GM18502 (cell line): ENCODE data around the gene FBLN1.
"Not testable (repeated sequence)": the region's sequence is repeated elsewhere in the genome, so short reads cannot be mapped to it uniquely, and the experiment has no call there.

ENCODE experiments used
- ATAC-seq: cut with Tn5 transposase; IDR thresholded peaks from one replicate; pipeline ENCODE4 v1.9.1; 2021; ENCODE audit warnings: mild to moderate bottlenecking; ENCODE audit not compliant: unreplicated experiment, poor library complexity

The FBLN1 gene, protein sequence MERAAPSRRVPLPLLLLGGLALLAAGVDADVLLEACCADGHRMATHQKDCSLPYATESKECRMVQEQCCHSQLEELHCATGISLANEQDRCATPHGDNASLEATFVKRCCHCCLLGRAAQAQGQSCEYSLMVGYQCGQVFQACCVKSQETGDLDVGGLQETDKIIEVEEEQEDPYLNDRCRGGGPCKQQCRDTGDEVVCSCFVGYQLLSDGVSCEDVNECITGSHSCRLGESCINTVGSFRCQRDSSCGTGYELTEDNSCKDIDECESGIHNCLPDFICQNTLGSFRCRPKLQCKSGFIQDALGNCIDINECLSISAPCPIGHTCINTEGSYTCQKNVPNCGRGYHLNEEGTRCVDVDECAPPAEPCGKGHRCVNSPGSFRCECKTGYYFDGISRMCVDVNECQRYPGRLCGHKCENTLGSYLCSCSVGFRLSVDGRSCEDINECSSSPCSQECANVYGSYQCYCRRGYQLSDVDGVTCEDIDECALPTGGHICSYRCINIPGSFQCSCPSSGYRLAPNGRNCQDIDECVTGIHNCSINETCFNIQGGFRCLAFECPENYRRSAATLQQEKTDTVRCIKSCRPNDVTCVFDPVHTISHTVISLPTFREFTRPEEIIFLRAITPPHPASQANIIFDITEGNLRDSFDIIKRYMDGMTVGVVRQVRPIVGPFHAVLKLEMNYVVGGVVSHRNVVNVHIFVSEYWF

DNA sequence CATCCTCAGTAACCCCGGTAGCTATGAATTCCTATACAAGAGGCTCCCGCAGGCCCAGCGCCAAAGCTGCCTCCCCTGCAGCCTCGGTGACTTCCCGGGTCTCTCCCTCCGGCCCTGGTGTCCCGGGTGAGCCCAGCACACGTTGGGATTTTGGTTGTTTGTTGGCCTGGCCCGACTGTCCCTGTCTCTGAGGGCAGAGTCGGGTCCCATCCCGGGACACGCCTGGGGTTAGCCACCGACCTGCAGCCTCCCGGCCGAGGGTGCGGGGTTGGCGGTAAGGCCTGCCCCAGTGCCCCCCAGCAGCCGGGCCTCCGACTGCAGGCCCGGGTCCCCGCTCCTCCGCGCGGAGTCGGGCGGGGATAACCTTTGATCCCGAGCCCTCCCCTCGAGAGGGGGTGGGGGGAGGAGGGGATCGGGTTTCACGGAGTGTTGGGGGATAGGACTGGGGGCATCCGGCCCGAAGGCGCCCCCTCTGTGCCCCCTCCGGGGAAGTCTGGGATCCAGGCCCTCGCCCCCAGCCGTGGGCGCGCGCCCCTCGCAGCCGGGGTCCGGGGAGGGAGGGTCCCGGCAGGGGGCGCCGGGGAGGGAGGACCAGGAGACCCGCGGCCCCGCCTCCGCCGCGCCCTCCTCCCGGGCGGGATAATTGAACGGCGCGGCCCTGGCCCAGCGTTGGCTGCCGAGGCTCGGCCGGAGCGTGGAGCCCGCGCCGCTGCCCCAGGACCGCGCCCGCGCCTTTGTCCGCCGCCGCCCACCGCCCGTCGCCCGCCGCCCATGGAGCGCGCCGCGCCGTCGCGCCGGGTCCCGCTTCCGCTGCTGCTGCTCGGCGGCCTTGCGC, at the start of gene FBLN1:
FBLN1 (plus strand) TSS at position 669 of the 835 bp plus-strand sequence; CDS start at position 772, 103 bp downstream.
- ATAC-seq = no peak

DNA sequence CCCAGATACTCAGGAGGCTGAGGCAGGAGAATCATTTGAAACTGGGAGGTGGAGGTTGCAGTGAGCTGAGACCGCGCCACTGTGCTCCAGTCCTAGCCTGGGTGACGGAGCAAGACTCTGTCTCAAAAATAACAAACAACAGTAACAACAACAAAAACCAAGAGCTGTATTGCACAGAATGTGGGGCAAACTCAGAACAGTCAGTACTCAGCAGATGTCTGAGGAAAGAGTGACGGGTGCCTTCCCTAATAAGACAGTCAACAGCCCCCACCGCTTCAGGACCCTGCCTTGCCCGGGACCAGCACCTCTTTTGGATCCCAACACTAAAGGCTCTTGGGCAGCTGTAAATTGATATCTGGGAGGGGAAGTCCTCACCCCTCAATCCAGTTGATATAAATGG, 48.9 kb upstream of the FBLN1 start:
- no peak for ATAC-seq

- ATAC-seq = no peak
These were observed 48.4 kb upstream of the FBLN1 start for GRCh38 chr22:45454275-45454674.

GRCh38 chr22:45455212-45455611, 47.5 kb upstream of the FBLN1 start:
- ATAC-seq = no peak

DNA sequence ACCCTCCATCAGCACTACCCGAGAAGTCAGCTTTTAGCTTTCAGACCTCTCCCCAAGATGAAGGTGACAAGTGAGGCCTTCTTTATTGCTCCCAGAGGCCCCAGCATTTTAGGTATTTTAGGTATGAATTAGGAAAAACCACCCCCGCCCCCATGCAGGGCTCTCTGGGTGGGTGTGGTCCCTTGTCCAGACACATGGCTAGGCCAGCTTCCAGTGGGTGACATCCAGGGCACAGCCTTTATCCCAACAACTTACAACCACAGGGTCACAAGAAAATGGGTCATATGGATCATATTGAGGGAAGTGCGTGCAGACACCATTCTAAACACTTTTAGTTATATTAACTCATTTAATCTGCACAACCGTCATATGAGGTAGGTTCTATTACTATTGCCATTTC, 47.1 kb upstream of the FBLN1 start:
- no peak for ATAC-seq

GRCh38 chr22:45456811-45457210, 45.9 kb upstream of the FBLN1 start:
- no peak for ATAC-seq

DNA sequence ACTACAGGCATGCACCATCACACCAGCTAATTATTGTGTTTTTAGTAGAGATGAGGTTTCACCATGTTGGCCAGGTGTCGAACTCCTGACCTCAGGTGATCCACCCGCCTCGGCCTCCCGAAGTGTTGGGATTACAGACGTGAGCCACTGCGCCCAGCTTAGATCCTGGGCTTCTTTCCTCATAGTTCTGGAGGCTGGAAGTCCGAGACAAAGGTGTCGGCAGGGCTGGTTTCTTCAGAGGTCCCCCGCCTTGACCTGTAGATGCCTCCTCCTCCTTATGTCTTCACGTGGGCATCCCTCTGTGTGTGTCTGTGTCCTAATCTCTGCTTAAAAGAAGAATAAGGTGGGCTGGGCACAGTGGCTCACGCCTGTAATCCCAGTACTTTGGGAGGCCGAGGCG, 44.2 kb upstream of the FBLN1 start:
- no peak for ATAC-seq

- no peak for ATAC-seq
These were observed 43.4 kb upstream of the FBLN1 start for GRCh38 chr22:45459235-45459634.

DNA sequence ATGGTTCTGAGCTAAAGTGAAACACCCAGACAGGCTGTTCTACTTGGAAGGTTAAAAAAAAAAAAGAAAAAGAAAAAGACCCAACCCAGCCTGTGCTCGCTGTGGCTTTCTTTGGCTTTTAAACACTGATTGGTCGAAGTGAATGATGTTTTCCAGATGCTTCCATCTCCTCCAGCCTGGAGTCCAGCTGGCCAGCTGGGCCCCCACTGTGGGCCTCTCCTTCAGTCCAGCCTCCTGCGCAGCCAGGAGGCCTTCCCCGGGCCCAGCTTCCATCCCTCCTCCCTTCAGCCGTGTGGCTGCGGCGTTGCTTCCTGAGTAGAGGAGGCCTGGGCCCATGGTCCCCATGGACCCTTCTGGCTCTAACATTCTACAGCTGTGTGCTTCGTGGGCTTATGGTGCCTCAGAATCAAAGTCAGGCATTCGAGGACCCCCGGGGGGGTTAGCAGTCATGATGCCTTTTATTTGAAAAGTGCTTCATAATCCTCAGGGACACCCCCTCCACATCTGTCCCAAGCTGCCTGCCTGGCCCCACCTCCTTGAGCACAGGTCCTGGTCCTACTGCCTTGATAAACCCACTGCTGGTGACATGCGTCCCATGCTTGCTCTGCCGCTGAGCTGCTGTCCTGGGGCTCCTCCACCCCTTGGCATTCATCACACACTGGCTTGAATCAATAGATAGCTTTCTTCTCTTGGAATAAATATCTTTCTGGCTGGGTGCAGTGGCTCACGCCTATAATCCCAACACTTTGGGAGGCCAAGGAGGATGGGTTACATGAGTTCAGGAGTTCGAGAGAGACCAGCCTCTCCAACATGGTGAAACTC, 42.2 kb upstream of the FBLN1 start:
- ATAC-seq = no peak

DNA sequence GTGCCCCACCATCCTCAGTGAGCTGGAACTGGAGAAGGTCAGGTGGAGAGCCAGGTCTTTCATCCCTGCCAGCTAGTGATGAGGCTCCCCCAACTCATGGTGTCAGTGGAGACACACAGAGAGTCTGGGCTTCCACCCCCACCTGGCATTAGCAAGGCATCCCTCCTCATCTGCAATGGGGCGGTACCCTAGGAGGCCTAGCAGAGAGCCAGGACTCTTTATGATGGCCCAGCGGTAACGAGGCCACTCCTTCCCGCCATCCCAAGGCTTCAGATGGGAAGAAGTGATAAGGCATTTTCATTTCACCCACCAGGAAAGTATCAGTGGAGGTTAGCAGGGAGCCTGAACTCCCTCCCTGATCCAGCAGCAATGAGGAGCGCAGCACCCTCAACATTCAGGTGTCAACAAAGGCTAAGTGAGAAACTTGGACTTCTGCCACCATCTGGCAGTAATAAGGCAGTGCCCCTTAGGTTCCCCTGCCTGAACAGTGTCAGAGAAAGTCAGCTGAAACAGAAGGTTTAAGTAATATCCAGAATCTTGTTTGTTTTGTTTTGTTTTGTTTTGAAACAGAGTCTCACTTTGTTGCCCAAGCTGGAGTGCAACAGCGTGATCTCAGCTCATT, 40.5 kb upstream of the FBLN1 start:
- no peak for ATAC-seq

DNA sequence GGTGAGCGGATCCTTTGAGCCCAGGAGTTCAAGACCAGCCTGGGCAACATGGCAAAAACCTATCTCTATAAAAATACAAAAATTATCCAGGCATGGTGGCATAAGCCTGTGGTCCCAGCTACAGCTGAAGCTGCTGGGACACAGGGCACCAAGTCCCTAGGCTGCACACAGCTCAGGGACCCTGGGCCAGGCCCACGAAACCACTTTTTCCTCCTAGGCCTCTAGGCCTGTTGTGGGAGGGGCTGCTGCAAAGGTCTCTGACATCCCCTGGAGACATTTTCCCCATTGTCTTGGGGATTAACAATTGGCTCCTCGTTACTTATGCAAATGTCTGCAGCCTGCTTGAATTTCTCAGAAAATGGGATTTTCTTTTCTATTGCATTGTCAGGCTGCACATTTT, 39.0 kb upstream of the FBLN1 start:
- not testable (repeated sequence) for ATAC-seq

DNA sequence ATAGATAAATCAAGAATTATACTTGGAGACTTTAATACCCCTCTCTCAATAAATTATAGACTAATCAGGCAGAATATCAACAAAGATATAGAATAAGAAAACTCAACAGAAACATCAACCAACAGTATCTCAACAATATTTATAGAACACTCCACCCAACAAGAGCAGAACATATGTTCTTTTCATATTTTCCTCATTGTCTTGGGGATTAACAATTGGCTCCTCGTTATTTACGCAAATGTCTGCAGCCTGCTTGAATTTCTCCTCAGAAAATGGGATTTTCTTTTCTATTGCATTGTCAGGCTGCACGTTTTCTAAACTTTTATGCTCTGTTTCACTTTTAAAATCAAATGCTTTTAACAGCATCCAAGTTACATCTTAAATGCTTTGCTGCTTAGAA, 37.0 kb upstream of the FBLN1 start:
- no peak for ATAC-seq

- ATAC-seq = no peak
These were observed 33.8 kb upstream of the FBLN1 start for GRCh38 chr22:45468872-45469271.

- ATAC-seq = no peak
These were observed 33.2 kb upstream of the FBLN1 start for GRCh38 chr22:45469281-45470073.

- no peak for ATAC-seq
These were observed 31.8 kb upstream of the FBLN1 start for GRCh38 chr22:45470871-45471270.

DNA sequence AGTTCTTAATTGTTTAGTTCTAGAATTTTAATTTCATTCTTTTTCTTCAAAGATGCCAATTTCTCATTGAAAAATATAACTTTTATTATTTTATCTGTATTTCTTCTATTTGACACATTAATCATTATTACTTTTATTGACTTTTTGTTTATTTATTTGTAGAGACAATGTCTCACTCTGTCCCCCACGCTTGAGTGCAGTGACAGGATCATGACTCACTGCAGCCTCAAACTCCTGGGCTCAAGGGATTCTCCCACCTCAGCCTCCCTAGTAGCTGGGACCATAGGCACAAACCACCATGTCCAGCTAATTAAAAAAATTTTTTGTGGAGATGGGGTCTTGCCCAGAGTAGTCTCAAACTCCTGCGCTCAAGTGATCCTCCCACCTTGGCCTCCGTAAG, 30.3 kb upstream of the FBLN1 start:
- ATAC-seq = no peak

DNA sequence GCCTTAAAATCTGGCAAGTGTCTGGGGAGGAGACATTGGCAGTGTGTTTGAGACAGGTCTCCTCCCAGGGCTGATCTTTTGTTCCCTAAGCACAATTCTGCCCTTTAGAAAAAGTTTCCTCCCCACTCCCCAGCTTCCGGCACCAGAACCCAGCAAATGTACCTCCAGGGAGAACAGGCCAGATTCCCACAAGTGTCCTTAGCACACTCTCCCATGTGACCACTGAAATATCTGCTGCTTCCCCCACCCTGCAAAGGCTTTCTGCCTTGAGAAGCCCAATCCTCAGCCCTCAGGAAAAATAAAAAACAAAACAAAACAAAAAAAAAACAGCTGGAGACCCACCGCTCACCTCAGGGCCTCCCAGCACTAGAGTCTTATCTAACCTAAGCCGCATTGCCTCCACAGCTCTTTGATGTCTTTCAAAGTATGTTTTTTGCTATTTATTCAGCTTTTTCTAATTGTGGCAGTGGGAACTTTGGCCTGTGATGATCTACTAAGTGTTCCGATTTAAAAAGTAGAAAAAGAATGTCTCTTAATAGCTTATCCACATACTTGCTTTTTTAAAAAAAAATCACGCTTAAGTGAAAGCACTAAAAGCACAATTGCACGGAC, 29.0 kb upstream of the FBLN1 start:
- no peak for ATAC-seq

DNA sequence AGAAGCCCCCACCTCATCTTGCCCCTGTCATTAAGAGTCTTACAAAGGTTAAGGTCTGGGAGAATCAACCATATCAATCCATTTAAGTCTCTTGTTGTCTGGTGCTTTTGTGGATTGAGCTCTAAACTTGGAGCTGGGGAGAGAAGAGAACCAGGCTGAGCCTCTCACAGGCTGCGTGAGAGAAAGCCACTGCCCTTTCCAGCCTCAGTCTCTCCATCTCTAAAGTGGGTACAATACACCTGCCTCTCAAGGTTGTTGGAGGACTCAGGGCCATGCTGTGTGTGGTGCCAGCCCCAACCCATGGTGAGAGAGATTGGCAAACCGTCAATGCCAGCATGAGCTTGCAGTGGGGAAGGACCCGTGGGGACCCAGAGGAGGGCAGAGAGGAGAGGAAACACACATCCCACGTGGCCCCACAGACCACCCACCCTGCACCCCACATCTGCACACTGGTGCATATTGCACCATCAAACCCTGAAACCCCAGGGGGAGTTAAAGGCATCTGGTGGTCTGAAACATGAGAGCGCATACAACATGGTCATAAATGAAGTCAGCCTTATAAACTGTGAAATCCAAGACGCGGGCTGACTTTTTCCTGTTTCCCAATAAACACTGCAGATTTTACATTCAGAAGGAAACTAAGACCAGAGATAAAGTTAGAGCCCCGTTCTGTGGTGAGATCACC, 27.5 kb upstream of the FBLN1 start:
- ATAC-seq = no peak
